Brain microvascular endothelial cell (primary cell): ENCODE data around the gene AMH.

Source experiments
- DNase-seq: peaks from one replicate; pipeline ENCODE4 v3.0.0-alpha.2; 2020
- H3K27ac ChIP-seq: fragments of 250-450 bp; sonication (Bioruptor Pico); 2 replicates; pipeline ENCODE4 v1.5.1; 2020; ENCODE audit warnings: mild to moderate bottlenecking, moderate library complexity
- H3K27me3 ChIP-seq: fragments of 250-450 bp; sonication (Bioruptor Pico); replicated peaks from 2 replicates; pipeline ENCODE4 v1.5.1; 2020; ENCODE audit warnings: mild to moderate bottlenecking
- H3K36me3 ChIP-seq: fragments of 250-450 bp; sonication (Bioruptor Pico); replicated peaks from 2 replicates; pipeline ENCODE4 v1.5.1; 2020; ENCODE audit warnings: mild to moderate bottlenecking
- H3K4me3 ChIP-seq: 2 replicates; pipeline ENCODE4 v1.5.1; 2011; ENCODE audit warnings: low read depth, mild to moderate bottlenecking, control low read depth, low read length, moderate library complexity
- in situ Hi-C: cut with HindIII; loops from 2 replicates; pipeline ENCODE4 v1.10.0; 2017; ENCODE audit warnings: low sequenced_read_pairs, low pct_ligation_motif_present
- TF ChIP-seq, protein P1 (sequence below): IDR thresholded peaks from 2 replicates; pipeline ENCODE4 v1.5.1; 2011; ENCODE audit warnings: low read depth, mild to moderate bottlenecking, moderate library complexity, low read length, control low read depth, inconsistent platforms; ENCODE audit errors: missing control alignments

AMH gene

DNA sequence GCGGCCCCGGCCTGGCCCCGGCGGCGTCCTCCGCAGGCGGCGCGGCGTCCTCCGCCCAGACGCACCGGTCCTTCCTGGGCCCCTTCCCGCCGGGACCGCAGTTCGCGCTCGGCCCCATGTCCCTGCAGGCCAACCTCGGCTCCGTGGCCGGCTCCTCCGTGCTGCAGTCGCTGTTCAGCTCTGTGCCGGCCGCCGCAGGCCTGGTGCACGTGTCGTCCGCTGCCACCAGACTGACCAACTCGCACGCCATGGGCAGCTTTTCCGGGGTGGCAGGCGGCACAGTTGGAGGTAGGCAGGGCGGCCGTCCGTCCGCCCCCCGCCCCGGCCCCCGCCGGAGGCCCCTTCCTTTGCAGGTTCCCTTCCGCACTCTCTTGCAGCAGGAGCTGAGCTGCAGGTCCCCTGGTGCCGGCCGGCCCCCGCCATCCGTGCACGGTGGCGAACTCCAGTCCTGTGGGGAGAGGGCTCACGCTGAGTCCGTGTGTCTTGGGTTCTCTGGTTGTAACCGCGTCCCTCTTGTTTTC lies 22.2 kb upstream of the AMH start:
- TF ChIP-seq, protein P1, sequence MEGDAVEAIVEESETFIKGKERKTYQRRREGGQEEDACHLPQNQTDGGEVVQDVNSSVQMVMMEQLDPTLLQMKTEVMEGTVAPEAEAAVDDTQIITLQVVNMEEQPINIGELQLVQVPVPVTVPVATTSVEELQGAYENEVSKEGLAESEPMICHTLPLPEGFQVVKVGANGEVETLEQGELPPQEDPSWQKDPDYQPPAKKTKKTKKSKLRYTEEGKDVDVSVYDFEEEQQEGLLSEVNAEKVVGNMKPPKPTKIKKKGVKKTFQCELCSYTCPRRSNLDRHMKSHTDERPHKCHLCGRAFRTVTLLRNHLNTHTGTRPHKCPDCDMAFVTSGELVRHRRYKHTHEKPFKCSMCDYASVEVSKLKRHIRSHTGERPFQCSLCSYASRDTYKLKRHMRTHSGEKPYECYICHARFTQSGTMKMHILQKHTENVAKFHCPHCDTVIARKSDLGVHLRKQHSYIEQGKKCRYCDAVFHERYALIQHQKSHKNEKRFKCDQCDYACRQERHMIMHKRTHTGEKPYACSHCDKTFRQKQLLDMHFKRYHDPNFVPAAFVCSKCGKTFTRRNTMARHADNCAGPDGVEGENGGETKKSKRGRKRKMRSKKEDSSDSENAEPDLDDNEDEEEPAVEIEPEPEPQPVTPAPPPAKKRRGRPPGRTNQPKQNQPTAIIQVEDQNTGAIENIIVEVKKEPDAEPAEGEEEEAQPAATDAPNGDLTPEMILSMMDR: no peak
- Histone ChIP-seq H3K36me3 (peaks cover 70% of the 10 kb centered on the region), H3K4me3 (no peak overlapping the region), H3K27ac (no peak overlapping the region), H3K27me3 (no peaks in the 10 kb centered on the region)
- in situ Hi-C loops: no loop called here
- DNase-seq: no peak

DNA sequence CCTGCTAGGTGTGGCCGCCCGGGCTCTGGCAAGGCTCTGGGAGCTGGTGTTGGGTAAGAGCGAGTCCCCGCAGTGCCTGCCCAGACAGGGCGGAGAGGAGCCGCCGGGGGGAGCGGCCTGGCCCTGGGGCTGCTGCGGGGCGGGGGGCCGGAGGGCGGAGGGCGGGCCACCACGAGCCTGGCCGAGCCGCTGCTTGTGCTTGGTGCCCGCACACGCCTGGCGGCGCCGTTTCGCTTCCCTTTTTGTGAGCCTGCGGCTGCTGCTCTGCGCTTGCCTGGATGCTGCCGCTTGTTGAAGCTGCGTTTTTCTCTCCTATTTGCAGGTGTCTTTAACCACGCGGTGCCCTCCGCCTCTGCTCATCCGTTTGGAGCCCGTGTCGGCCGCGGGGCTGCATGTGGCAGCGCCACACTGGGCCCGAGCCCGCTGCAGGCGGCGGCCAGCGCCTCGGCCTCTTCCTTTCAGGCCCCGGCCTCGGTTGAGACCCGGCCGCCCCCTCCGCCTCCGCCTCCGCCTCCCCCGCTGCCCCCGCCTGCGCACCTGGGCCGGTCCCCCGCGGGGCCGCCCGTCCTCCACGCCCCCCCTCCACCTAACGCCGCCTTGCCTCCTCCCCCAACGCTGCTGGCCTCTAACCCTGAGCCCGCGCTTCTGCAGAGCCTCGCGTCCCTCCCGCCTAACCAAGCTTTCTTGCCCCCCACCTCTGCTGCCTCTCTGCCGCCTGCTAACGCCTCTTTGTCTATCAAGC lies 21.5 kb upstream of the AMH start:
- in situ Hi-C loops: no loop called here
- H3K4me3 ChIP-seq: no peak overlapping the region
- no peaks in the 10 kb centered on the region for H3K27me3 ChIP-seq
- no peak overlapping the region for H3K27ac ChIP-seq
- TF ChIP-seq, protein P1: no peak
- no peak for DNase-seq
- H3K36me3 ChIP-seq: peaks cover 65% of the 10 kb centered on the region

DNA sequence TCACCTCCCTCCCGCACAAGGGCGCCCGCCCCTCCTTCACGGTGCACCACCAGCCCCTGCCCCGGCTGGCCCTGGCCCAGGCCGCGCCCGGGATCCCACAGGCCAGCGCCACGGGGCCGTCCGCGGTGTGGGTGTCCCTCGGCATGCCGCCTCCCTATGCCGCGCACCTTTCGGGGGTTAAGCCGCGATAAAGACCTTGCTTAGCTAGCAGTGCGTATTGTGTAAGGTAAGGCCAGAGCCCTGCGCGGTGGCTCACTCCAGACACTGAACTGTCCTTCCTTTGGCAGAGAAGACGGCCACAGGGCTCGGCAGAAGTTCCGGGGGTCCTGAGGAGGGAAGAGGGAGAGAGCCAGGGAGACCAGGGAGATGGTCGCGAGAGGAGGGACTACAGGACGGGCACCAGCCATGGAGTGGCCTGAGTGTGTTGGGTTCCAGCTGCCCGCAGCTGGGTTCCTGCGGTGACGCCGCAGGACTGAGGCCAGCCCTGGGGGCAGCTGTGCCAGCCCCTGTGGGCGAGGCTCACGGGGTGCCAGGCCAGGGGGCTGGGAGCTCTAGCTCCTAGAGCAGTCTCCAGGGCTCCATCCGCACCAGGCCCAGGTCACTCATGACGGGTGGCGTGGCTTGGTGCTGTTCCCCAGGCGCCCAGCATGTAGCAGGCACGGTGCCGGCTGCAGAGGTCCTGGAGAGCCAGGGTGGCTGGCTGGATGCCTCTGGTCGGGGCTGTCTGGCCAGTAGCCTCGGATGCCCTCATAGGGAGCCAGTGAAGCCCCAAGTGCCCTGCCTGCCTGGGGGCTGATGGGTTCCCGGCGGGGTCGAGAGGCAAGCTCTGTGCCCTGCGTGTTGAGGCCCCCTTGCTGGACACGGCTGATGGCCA lies 20.7 kb upstream of the AMH start:
- TF ChIP-seq, protein P1: no peak
- Histone ChIP-seq H3K36me3 (peaks cover 65% of the 10 kb centered on the region), H3K4me3 (no peak overlapping the region), H3K27me3 (no peaks in the 10 kb centered on the region), H3K27ac (no peak overlapping the region)
- in situ Hi-C loops: no loop called here
- DNase-seq: no peak

DNA sequence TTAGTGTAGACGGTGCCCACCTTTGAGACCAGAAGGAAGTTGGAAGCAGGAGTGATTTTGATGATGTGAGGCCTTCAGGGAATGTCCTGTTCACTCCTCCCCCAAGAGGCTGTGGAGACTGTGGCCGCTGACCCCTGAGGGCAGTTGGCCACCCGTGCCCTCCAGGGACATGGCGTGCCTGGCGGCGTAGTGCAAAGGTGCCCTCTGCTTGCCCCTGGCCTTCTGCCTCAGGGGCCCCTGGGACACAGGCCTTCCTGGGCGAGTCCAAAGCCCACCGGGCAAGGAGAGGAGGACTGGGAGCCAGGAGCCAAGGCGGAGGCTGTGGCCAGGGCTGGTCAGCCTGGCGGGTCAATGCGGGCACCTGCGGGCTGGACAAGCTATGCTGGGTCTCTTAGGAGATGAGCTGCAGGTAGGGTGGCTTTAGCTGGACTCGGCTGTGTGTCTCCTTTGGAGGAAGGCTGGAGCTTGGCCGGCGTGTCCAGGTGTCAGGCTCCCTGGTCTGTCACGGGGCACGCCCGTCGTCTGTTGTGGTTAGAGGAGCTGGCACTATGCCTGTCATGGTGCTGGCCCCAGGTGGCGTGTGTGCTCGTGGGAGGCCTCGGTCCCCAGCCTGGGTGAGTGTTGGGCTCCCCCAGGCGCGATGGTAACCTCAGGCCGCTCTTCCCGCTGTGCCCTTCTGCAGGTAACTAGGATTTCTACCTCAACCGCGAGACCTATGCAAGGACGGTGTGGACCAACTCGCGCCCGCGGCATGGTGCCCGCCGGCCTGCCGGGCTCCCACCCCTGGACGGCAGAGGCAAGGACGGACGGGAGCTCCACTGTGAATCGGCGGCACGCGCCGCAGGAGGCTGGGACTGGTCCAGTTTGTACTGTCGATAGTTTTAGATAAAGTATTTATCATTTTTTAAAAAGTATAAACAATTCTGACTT lies 19.8 kb upstream of the AMH start:
- in situ Hi-C loops: no loop called here
- no peak for DNase-seq
- H3K36me3 ChIP-seq: peaks cover 73% of the 10 kb centered on the region
- no peaks in the 10 kb centered on the region for H3K27me3 ChIP-seq
- H3K4me3 ChIP-seq: no peak overlapping the region
- H3K27ac ChIP-seq: no peak overlapping the region
- TF ChIP-seq, protein P1: no peak

DNA sequence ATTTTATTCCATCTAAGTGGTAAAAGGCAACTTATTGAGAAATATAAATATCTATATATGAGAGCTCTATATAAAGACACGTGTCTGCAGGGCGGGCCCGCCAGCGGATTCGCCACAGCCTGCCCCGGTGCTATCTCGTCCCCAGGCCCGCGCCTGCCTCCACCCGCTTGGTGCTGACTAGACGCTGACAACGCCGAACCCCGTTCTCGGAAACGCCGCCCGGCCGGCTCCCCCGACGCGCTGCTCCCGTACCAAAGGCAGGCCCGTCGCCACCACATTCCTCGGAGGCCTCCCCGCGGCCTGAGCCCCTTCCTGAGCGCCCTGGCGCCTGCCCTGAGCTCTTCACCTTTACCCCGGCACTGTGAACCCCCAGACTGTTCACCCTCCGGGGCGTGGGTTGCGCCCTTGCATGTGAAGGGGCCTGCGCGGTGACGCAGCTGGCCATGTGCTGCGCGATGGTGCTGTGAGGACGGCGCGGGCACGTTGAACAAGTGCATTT lies 19.0 kb upstream of the AMH start:
- DNase-seq: no peak
- TF ChIP-seq, protein P1: no peak
- no peaks in the 10 kb centered on the region for H3K27me3 ChIP-seq
- no peak overlapping the region for H3K27ac ChIP-seq
- in situ Hi-C loops: no loop called here
- no peak overlapping the region for H3K4me3 ChIP-seq
- peaks cover 68% of the 10 kb centered on the region for H3K36me3 ChIP-seq
